Activated CD4-positive, alpha-beta T cell treated with anti-CD3 and anti-CD28 coated beads for 36 hours (primary cell): ENCODE results near the gene CBLN2. TPM values are rescaled to one million over a fixed set of nuclear protein-coding genes. Genes with fewer than 3 reads are reported as not detected.
A peak's percentile ranks its signal among the peaks of the same experiment; 100 is the strongest.

Source experiments
- ATAC-seq: fragments of 200-7000 bp; cut with Tn5 transposase; one replicate; pipeline ENCODE4 v1.10.0; 2021; ENCODE audit warnings: mild to moderate bottlenecking, moderate library complexity
- CTCF ChIA-PET: fragments of 350-600 bp; sonication (Branson Sonifier 250); formaldehyde crosslinking; loops from one replicate; lab custom pipeline; 2021; ENCODE audit warnings: antibody characterized with exemption; lab: Charles Lee
- POLR2A ChIA-PET: fragments of 350-600 bp; sonication (Branson Sonifier 250); formaldehyde crosslinking; loops from one replicate; lab custom pipeline; 2021; ENCODE audit warnings: antibody characterized with exemption, inconsistent platforms; lab: Charles Lee
- DNase-seq: peaks from one replicate; pipeline ENCODE4 v3.0.0-alpha.2; 2020
- H3K27ac Mint-ChIP-seq: one replicate; pipeline ENCODE4 v1.8.0; 2021; ENCODE audit warnings: mixed read lengths
- H3K27me3 Mint-ChIP-seq: one replicate; pipeline ENCODE4 v1.8.0; 2021; ENCODE audit warnings: mixed read lengths
- H3K36me3 Mint-ChIP-seq: one replicate; pipeline ENCODE4 v1.8.0; 2021; ENCODE audit warnings: low read depth, mixed read lengths
- H3K4me1 Mint-ChIP-seq: one replicate; pipeline ENCODE4 v1.8.0; 2021; ENCODE audit warnings: mixed read lengths
- H3K4me3 Mint-ChIP-seq: one replicate; pipeline ENCODE4 v1.8.0; 2021; ENCODE audit warnings: mild to moderate bottlenecking, moderate library complexity, mixed read lengths
- H3K9me3 Mint-ChIP-seq: one replicate; pipeline ENCODE4 v1.8.0; 2021; ENCODE audit warnings: low read depth, mixed read lengths
- intact Hi-C, 2 experiments: fragments of 100-400 bp; cut with DNase I in 1 of 2; cut with micrococcal nuclease in 1 of 2; formaldehyde crosslinking; loops; one replicate each; pipeline versions ENCODE4 v1.14.2 to v1.15.1; 2022 to 2024; cut with DNase I, micrococcal nuclease
- total RNA-seq, 2 experiments: library from RNA; stranded (reverse); gene quantifications; one replicate each; pipeline ENCODE4 v1.2.3, GENCODE V29; 2021

Gene CBLN2
- total RNA-seq: not detected

DNA sequence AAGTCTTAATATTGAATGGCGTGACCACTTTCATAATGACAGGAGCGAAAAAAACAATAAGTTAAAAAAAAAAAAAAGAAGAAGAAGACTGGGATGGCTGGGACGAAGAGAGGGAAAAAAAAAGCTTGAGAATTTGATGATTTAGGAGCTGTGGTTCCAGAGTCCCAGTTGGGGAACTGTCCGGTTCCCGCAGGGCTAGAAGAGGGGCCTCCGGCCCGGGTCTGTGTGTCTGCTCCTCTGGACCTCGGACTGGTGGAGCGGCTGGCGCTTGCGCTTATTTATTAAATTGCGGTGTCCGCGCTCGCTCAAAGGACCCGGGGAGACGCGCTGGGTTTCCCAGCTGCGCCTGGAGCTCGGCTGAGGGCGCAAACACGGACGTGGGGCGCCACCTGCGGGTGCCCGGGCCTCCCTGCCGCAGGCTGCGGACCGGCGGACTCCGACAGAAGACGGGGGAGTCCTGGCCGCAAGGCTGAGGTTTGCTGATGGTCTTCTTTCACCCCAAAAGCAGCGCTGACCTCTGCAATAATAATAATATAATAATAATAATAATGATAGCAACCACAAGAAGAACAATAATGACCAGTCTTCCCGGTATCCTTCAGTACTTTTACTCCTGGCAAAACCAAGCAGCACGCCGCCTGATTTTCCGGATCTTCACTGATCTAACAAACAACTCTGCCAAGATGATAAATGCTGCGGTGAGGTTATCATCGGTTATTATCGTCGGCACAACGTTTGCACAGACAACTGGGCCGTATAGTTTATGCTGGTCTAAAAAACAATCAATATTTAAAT, at the start of gene CBLN2:
TSS of gene CBLN2 (minus strand) at position 251 of the 795 bp plus-strand sequence. CDS start 2,182 bp downstream, outside the sequence.
- H3K4me3 Mint-ChIP-seq: no peak within 1 kb of the TSS
- H3K4me1 Mint-ChIP-seq: peaks cover 12% of the 10 kb centered on the region
- ChIA-PET CTCF (interaction anchor here (0.6 to 1.2 kb wide), 3 partner anchors 18 to 1168 kb away, joined by 3 to 4 read pairs (median 3); no protein-coding TSS in a partner anchor), POLR2A (no interaction called here)
- no peaks in the 10 kb centered on the region for H3K9me3 Mint-ChIP-seq
- intact Hi-C loops: loop anchor here in 1 of 2 experiments (1.0 to 10.0 kb wide), 4 partner anchors 323 to 1949 kb away; partner anchors contain the start of gene NETO1
- peaks cover 34% of the 10 kb centered on the region for H3K27me3 Mint-ChIP-seq
- H3K27ac Mint-ChIP-seq: no peak within 1 kb of the TSS
- peak; percentile 77 for DNase-seq
- peak; percentile 76 for ATAC-seq
- no peaks in the 10 kb centered on the region for H3K36me3 Mint-ChIP-seq

DNA sequence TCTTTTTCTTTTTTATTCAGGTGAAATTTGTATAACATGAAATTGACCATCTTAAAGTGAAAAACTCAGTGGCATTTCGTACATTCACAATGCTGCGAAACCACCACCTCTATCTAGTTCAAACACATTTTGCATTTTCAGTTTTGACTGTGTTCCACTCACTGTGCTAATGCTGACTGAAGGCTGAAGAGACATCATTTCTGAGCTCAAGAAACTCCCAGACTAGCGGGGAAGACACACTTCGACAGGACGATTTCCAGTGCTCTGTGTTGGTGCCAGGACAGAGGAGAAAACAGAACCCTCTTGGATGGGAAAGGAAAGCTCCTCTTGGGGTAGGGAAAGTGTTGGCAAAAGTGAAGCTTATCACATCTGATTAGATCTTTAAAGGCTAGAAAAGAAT, 44.2 kb upstream of the CBLN2 start:
- intact Hi-C loops: no loop called here
- H3K27ac Mint-ChIP-seq: no peak overlapping the region
- DNase-seq (no peak), ATAC-seq (no peak)
- CTCF ChIA-PET: no interaction called here
- H3K27me3 Mint-ChIP-seq: no peaks in the 10 kb centered on the region
- no peaks in the 10 kb centered on the region for H3K36me3 Mint-ChIP-seq
- H3K4me3 Mint-ChIP-seq: no peak overlapping the region
- POLR2A ChIA-PET: no interaction called here
- H3K4me1 Mint-ChIP-seq: no peaks in the 10 kb centered on the region
- no peaks in the 10 kb centered on the region for H3K9me3 Mint-ChIP-seq

DNA sequence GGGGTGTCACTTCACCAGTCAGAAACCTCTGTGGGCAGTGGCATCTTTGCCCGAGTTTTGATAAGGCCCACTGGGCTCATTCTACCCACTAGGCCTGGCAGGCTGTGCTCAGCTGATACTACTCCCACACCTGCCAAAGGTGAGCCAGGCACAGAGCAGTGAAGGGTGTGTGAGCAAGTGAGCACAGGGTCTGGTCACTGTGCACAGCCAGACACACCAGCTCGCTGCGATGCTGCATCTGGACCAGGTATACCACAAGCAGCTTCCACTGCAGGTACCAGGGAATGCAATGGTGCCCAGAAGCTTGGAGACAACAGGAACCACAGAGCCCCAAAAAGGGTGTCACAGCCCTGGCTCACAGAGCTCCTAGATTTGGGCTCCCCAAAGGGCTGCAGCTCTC, 40.6 kb upstream of the CBLN2 start:
- Mint-ChIP-seq H3K4me1 (no peaks in the 10 kb centered on the region), H3K27me3 (no peaks in the 10 kb centered on the region), H3K27ac (no peak overlapping the region), H3K36me3 (no peaks in the 10 kb centered on the region), H3K9me3 (no peaks in the 10 kb centered on the region), H3K4me3 (no peak overlapping the region)
- ATAC-seq (no peak), DNase-seq (no peak)
- ChIA-PET CTCF (no interaction called here), POLR2A (no interaction called here)
- intact Hi-C loops: no loop called here

DNA sequence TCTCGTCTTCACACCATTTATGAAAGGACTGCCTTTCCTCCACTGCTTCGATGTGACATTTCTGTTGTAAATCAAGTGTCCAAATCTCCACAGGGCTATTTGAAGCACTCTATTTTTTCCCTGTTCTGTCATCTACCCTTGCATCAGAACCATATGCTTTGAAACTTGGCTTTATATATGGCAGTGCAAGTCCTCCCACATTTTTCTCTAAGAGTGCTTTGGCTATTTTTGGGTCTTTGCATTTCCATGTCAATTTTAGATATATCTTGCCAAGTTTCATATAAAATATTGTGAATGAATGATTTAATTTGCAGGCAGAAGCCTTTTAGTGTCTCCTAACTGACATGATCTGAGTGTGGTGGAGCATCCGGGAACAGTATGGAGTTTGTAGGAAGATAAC, 37.8 kb upstream of the CBLN2 start:
- H3K4me1 Mint-ChIP-seq: no peaks in the 10 kb centered on the region
- no peak for DNase-seq
- no peak overlapping the region for H3K27ac Mint-ChIP-seq
- no peak for ATAC-seq
- ChIA-PET POLR2A (no interaction called here), CTCF (no interaction called here)
- no peaks in the 10 kb centered on the region for H3K27me3 Mint-ChIP-seq
- H3K9me3 Mint-ChIP-seq: no peaks in the 10 kb centered on the region
- intact Hi-C loops: no loop called here
- H3K36me3 Mint-ChIP-seq: no peaks in the 10 kb centered on the region
- H3K4me3 Mint-ChIP-seq: no peak overlapping the region

DNA sequence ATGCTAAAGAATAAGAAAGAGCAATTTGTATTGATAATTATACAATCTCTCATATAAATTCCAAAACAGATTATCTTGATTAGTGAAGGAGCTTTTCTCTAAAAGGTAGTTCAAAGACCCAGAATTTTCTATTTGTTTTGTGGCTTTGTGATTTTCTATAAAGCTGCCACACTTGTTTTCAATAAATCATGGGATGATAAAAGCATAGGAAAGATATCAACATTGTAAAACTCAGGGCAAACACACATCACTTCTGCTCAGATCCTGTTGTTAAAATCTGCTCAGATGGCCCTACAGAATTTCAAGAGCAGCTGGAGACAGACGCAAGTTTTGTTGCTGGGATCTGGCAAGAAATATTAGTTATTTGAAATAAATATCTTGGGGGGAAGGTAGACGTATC, 28.8 kb upstream of the CBLN2 start:
- no peak for ATAC-seq
- intact Hi-C loops: no loop called here
- Mint-ChIP-seq H3K4me3 (no peak overlapping the region), H3K27ac (no peak overlapping the region), H3K4me1 (no peaks in the 10 kb centered on the region), H3K36me3 (no peaks in the 10 kb centered on the region), H3K9me3 (no peaks in the 10 kb centered on the region), H3K27me3 (no peaks in the 10 kb centered on the region)
- DNase-seq: no peak
- ChIA-PET CTCF (no interaction called here), POLR2A (no interaction called here)

DNA sequence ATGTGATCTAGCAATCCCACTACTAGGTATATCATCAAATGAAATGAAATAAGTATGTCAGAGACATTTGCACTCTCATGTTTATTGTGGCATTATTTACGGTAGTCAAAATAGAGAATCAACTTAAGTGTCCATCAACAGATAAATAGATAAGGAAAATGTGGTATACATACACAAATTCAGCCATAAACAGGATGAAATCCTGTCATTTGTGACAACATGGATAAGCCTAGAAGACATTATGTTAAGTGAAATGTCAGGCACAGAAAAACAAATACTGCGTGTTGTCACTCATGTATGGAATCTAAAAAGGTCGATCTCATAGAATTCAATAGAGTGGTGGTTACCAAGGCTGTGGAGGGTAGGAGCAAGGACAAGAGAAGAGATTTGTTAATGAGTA, 22.1 kb upstream of the CBLN2 start:
- intact Hi-C loops: no loop called here
- DNase-seq (no peak), ATAC-seq (no peak)
- Mint-ChIP-seq H3K4me1 (no peaks in the 10 kb centered on the region), H3K36me3 (no peaks in the 10 kb centered on the region), H3K9me3 (peaks cover 18% of the 10 kb centered on the region), H3K4me3 (no peak overlapping the region), H3K27me3 (no peaks in the 10 kb centered on the region), H3K27ac (no peak overlapping the region)
- CTCF ChIA-PET: no interaction called here
- POLR2A ChIA-PET: no interaction called here

DNA sequence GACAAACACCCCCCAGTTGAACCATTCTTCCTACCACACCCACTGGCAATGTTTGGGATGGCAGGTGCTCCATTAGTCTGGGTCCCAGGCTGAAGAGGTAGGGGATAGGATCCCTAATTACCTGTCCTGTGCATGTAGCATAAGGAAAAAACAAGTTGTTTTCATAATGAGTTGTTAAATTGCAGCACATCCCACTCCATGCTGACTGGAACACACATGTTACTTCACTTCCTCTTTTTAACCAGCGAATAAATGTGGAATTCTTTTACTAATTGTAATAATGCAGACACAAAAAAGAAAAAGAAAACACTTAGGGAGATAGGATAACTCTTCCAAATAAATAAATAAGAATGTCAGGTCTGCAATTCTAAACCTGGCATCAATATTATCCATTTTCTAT, 11.8 kb upstream of the CBLN2 start:
- no peaks in the 10 kb centered on the region for H3K9me3 Mint-ChIP-seq
- H3K36me3 Mint-ChIP-seq: no peaks in the 10 kb centered on the region
- peaks cover 2% of the 10 kb centered on the region for H3K4me1 Mint-ChIP-seq
- H3K4me3 Mint-ChIP-seq: no peak overlapping the region
- ChIA-PET POLR2A (no interaction called here), CTCF (no interaction called here)
- H3K27me3 Mint-ChIP-seq: no peaks in the 10 kb centered on the region
- DNase-seq (no peak), ATAC-seq (no peak)
- intact Hi-C loops: no loop called here
- H3K27ac Mint-ChIP-seq: no peak overlapping the region

DNA sequence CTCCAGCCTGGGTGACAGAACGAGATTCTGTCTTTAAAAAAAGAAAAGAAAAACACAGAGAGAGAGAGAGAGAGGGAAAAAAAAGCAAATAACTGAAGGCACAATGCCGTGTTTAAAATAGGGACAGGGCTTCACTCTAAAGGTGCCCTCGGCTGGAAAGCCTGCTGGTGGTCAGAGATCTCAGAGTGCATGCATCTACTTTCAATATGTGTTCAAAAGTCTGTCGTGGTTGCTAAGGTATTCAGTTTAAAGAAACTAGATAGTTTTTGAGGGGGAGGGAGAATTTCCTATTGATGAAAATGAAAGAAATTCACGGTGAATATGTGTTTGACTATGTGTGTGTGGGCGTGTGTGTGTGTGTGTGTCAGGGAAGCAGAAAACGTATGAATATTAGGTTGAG, 11.0 kb upstream of the CBLN2 start:
- Mint-ChIP-seq H3K27me3 (no peaks in the 10 kb centered on the region), H3K4me3 (no peak overlapping the region), H3K4me1 (peaks cover 2% of the 10 kb centered on the region), H3K36me3 (no peaks in the 10 kb centered on the region), H3K9me3 (no peaks in the 10 kb centered on the region), H3K27ac (no peak overlapping the region)
- ATAC-seq (no peak), DNase-seq (peak; percentile 6)
- ChIA-PET POLR2A (no interaction called here), CTCF (no interaction called here)
- intact Hi-C loops: no loop called here

DNA sequence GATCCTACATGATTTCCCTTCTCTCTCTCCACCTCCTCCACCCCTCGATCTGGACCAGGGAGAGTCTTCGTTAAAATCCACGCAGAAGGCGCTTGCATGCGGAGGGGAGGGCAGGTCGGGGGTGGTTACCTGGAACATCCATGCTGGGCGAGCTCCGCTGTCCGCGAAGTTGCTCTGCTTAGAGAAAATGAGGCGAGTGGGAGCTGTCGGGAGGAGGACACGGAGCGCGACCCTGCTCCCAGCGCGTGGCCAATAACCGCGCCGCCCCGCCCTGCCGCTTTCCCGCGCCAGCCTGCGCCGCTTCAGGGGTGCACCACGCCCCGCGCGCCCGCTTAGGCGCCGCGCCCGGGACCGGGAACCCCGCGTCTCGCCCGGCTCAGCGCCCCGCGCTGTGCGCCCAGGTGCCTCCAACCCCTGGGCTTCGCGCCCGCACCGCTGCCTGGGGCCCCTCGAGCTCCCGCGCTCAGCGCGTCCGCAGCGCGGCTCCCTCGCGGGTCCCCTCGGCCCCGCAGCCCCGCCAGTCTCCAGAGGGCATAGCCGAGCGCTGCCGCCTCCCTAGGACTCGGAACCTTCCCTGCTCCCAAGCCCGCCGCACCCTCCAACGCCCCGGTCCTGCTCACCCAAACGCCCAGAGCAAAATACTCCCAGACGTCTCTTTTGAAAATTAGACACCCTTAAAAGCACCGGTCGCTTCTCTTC, 636 bp downstream of the CBLN2 start:
- no peak for ATAC-seq
- Mint-ChIP-seq H3K4me3 (no peak overlapping the region), H3K4me1 (peaks cover 12% of the 10 kb centered on the region), H3K27me3 (peaks cover 38% of the 10 kb centered on the region), H3K9me3 (no peaks in the 10 kb centered on the region), H3K27ac (no peak overlapping the region), H3K36me3 (no peaks in the 10 kb centered on the region)
- DNase-seq: peak; percentile 6
- intact Hi-C loops: loop anchor here in 1 of 2 experiments (1.0 to 10.0 kb wide), 4 partner anchors 324 to 1949 kb away; partner anchors contain the start of gene NETO1
- CTCF ChIA-PET: interaction anchor here (1.2 kb wide), 1 partner anchor 17 kb away, joined by 3 read pairs; no protein-coding TSS in a partner anchor
- POLR2A ChIA-PET: no interaction called here

DNA sequence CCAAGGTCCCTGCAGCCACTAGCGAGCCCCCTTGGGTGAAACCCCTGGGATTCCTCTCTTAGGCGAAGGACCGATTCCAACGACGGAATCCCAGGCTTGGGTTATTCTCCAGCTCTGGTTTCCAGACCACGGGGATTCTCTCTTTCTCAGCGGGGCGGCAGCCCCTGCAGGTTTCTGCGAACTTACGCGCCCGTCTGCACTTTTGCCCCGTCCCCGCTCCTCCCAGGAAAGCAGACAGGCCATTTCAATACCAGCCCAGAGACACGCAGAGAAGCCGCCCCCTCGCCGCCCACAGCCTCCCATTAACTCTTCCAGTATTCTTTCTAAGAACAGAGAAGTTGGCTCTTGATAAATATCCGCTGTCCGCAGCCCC, 1.2 kb downstream of the CBLN2 start:
- Mint-ChIP-seq H3K4me3 (no peak overlapping the region), H3K4me1 (peaks cover 12% of the 10 kb centered on the region), H3K36me3 (no peaks in the 10 kb centered on the region), H3K9me3 (no peaks in the 10 kb centered on the region), H3K27me3 (peaks cover 38% of the 10 kb centered on the region), H3K27ac (no peak overlapping the region)
- ChIA-PET POLR2A (no interaction called here), CTCF (interaction anchor here (0.7 kb wide), 1 partner anchor 505 kb away, joined by 3 read pairs; no protein-coding TSS in a partner anchor)
- intact Hi-C loops: loop anchor here in 1 of 2 experiments (5.0 to 10.0 kb wide), 3 partner anchors 324 to 1948 kb away; partner anchors contain the start of gene NETO1
- ATAC-seq (no peak), DNase-seq (peak; percentile 5)

DNA sequence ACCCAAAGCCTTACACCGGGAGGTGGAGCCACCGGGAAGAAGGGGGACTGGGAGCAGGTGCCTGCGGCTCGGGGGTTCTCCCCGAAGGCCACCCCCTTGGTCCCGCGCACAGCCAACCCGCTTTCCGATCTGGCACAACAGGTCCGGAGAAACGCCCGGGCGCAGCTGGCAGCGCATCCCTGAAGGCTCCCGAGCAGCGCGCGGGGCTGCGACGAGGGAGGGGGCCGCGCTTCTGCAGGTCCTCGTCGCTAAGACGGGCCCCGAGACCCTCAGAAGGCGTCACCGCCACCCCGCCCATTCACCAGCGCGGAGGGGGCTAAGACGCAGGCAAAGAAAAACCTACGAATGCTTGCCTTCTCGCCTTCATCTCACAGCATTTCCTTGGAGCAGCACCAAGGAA, 1.8 kb downstream of the CBLN2 start:
- no peak overlapping the region for H3K27ac Mint-ChIP-seq
- no peak overlapping the region for H3K4me3 Mint-ChIP-seq
- ATAC-seq: no peak
- POLR2A ChIA-PET: no interaction called here
- no peak for DNase-seq
- peaks cover 38% of the 10 kb centered on the region for H3K27me3 Mint-ChIP-seq
- CTCF ChIA-PET: interaction anchor here (0.7 kb wide), 1 partner anchor 505 kb away, joined by 3 read pairs; no protein-coding TSS in a partner anchor
- H3K36me3 Mint-ChIP-seq: no peaks in the 10 kb centered on the region
- intact Hi-C loops: loop anchor here in 1 of 2 experiments (5.0 to 10.0 kb wide), 3 partner anchors 325 to 1948 kb away; partner anchors contain the start of gene NETO1
- peaks cover 12% of the 10 kb centered on the region for H3K4me1 Mint-ChIP-seq
- no peaks in the 10 kb centered on the region for H3K9me3 Mint-ChIP-seq
